ENCODE results near the gene DEPDC1. TPM values are rescaled to one million over a fixed set of nuclear protein-coding genes. Genes with fewer than 3 reads are reported as not detected.

Gene DEPDC1
- total RNA-seq, 1 experiment from 2014 or later = 44.5 TPM

GRCh38 chr1:68495968-68496679, 758 bp downstream of the DEPDC1 start:
- no peak for DNase-seq (ENCODE audit: low spot score)
- no peaks in the 10 kb centered on the region for H3K27me3 Mint-ChIP-seq (ENCODE audit: low read depth)
- peaks cover 9% of the 10 kb centered on the region; the same call in 1 of the 2 replicates for H3K9me3 Mint-ChIP-seq

GRCh38 chr1:68495532-68495931, 1.4 kb downstream of the DEPDC1 start:
- DNase-seq (ENCODE audit: low spot score) (no peak), ATAC-seq (no peak)
- no peak overlapping the region for H3K27ac Mint-ChIP-seq
- peaks cover 32% of the 10 kb centered on the region for H3K4me1 Mint-ChIP-seq
- H3K9me3 Mint-ChIP-seq = peaks cover 5% of the 10 kb centered on the region
- ChIA-PET CTCF (no interaction called here), POLR2A (no interaction called here)
- H3K36me3 Mint-ChIP-seq = peaks cover 26% of the 10 kb centered on the region
- no peak for TF ChIP-seq CREB1 (CRISPR knock-in tag; IDR thresholded peaks at IDR 0.05)
- TF ChIP-seq ELF4 (CRISPR knock-in tag; IDR thresholded peaks at IDR 0.05; ENCODE audit: low read depth) = no peak
- no peak for TF ChIP-seq PRRX2 (CRISPR knock-in tag; IDR thresholded peaks at IDR 0.05)
- TF ChIP-seq CDX4 (CRISPR knock-in tag; IDR thresholded peaks at IDR 0.05; ENCODE audit: borderline replicate concordance) = no peak
- TF ChIP-seq NR2C2 (CRISPR knock-in tag; IDR thresholded peaks at IDR 0.05) = no peak
- TF ChIP-seq ZNF512 (CRISPR knock-in tag; IDR thresholded peaks at IDR 0.05; ENCODE audit: borderline replicate concordance) = no peak
- TF ChIP-seq ATF2 (CRISPR knock-in tag; IDR thresholded peaks at IDR 0.05; ENCODE audit: borderline replicate concordance, low read depth) = no peak
- no peak for TF ChIP-seq E2F5 (CRISPR knock-in tag; IDR thresholded peaks at IDR 0.05)
- TF ChIP-seq ESRRA (CRISPR knock-in tag; IDR thresholded peaks at IDR 0.05; ENCODE audit: borderline replicate concordance) = no peak
- no peak for TF ChIP-seq ZNF219 (CRISPR knock-in tag; IDR thresholded peaks at IDR 0.05; ENCODE audit: borderline replicate concordance)
- TF ChIP-seq MYBL2 (CRISPR knock-in tag; IDR thresholded peaks at IDR 0.05) = no peak
- no peak for TF ChIP-seq TP53 (CRISPR knock-in tag; IDR thresholded peaks at IDR 0.05)
- no peak for TF ChIP-seq GABPB1 (CRISPR knock-in tag; IDR thresholded peaks at IDR 0.05)
- no peaks in the 10 kb centered on the region for H3K27me3 Mint-ChIP-seq (ENCODE audit: low read depth)
- peak overlapping the region; percentile 96 for H3K4me3 Mint-ChIP-seq

More at GRCh38 chr1:68495968-68496679, 758 bp downstream of the DEPDC1 start:
- Mint-ChIP-seq H3K4me1 (peaks cover 32% of the 10 kb centered on the region), H3K4me3 (peak overlapping the region; percentile 96), H3K36me3 (peaks cover 20% of the 10 kb centered on the region), H3K27ac (peak overlapping the region; percentile 41; the same call in 1 of the 2 replicates)
- ATAC-seq = no peak
- POLR2A ChIA-PET = interaction anchor here (1.0 kb wide), 1 partner anchor 23 kb away, joined by 3 read pairs; no protein-coding TSS in a partner anchor
- CTCF ChIA-PET = interaction anchor here (1.0 to 1.7 kb wide), 2 partner anchors 46 to 48 kb away, joined by 3 to 5 read pairs; partner anchors contain the start of gene RPE65
- no peak for TF ChIP-seq FOXP1 (CRISPR knock-in tag; IDR thresholded peaks at IDR 0.05; ENCODE audit: borderline replicate concordance)
- no peak for TF ChIP-seq SP1 (CRISPR knock-in tag; conservative IDR thresholded peaks at IDR 0.05)
- TF ChIP-seq EMX1 (CRISPR knock-in tag; IDR thresholded peaks at IDR 0.05) = no peak

GRCh38 chr1:68493193-68493592, 3.7 kb downstream of the DEPDC1 start:
- H3K36me3 Mint-ChIP-seq = peaks cover 39% of the 10 kb centered on the region
- H3K9me3 Mint-ChIP-seq = peaks cover 5% of the 10 kb centered on the region
- no peaks in the 10 kb centered on the region for H3K27me3 Mint-ChIP-seq (ENCODE audit: low read depth)
- H3K4me1 Mint-ChIP-seq = peaks cover 32% of the 10 kb centered on the region
- DNase-seq (ENCODE audit: low spot score) = no peak
- ChIA-PET POLR2A (no interaction called here), CTCF (no interaction called here)
- no peak overlapping the region; the same call in 1 of the 2 replicates for H3K4me3 Mint-ChIP-seq
- H3K27ac Mint-ChIP-seq = no peak overlapping the region
- ATAC-seq = no peak
- no peak for TF ChIP-seq NFYB (CRISPR knock-in tag; conservative IDR thresholded peaks at IDR 0.05; ENCODE audit: low read depth)
- no peak for TF ChIP-seq NFE2L1 (CRISPR knock-in tag; IDR thresholded peaks at IDR 0.05)
- TF ChIP-seq NR3C1 (CRISPR knock-in tag; conservative IDR thresholded peaks at IDR 0.05; ENCODE audit: low read depth) = no peak
- no peak for TF ChIP-seq E2F1 (CRISPR knock-in tag; IDR thresholded peaks at IDR 0.05)
- no peak for TF ChIP-seq GTF2I (CRISPR knock-in tag; conservative IDR thresholded peaks at IDR 0.05)
- TF ChIP-seq MAX (CRISPR knock-in tag; IDR thresholded peaks at IDR 0.05) = no peak
- TF ChIP-seq ZBTB21 (CRISPR knock-in tag; IDR thresholded peaks at IDR 0.05; ENCODE audit: borderline replicate concordance) = no peak
- TF ChIP-seq ZNF425 (CRISPR knock-in tag; conservative IDR thresholded peaks at IDR 0.05) = no peak
- TF ChIP-seq CREM (CRISPR knock-in tag; IDR thresholded peaks at IDR 0.05) = no peak
- TF ChIP-seq FOXP1 (CRISPR knock-in tag; IDR thresholded peaks at IDR 0.05; ENCODE audit: borderline replicate concordance) = no peak
